ENCODE measurements around the gene IMP3.
"Not testable (repeated sequence)": the region's sequence is repeated elsewhere in the genome, so short reads cannot be mapped to it uniquely, and the experiment has no call there.

The IMP3 gene

GRCh38 chr15:75650908-75651809, 11.1 kb upstream of the IMP3 start:
- no peak for DNase-seq

- DNase-seq: no peak
These were observed 9.8 kb upstream of the IMP3 start for GRCh38 chr15:75649848-75650247.

- no peak for DNase-seq
These were observed 9.2 kb upstream of the IMP3 start for GRCh38 chr15:75649045-75649761.

DNA sequence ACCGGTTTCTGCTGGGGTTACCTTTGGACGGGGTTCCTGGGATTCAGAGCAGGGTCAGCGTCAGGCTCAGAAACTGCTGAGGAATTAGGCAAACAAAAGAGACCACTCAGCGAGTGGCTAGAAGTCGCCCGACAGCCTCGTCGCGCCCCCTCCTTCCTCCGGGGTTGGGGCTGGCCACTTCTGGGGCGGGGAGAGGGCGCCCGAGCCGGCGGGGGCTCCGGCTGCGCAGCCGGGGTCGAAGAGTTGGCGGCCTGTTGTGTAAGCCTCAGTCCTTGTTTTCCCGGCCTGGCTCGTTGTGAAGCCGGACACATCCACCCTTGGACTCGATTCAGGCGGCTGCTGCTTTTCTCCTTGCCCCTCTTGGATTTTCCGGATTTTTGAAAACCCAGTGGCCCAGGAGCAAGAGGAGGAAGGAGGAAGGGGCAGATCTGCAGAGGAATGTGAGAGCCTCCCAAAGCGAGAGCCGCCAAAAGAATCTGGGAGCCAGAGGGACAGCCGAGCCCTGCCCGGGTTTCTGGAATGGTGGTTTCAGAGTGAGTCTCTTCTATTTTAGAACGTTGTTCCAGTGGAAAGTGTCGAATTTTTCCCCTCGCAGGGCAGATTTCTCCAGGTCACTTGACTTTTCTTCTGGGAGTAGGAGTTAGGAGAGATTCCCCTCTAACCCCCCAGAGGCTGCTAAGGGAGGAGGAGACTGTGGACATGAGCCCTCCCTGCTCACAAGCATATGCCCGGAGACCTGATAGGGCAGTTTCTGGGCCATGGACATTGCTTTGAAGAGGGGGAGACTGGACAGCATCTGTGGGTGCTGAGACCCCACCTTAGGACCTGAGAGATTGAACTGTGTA, 8.4 kb upstream of the IMP3 start:
- no peak for DNase-seq

GRCh38 chr15:75647370-75648155, 7.5 kb upstream of the IMP3 start, which contains the start of gene SNX33:
Gene SNX33 (plus strand): TSS chr15:75647912. CDS start chr15:75649103, 1,191 bp downstream.
- DNase-seq: peak; percentile 92

DNA sequence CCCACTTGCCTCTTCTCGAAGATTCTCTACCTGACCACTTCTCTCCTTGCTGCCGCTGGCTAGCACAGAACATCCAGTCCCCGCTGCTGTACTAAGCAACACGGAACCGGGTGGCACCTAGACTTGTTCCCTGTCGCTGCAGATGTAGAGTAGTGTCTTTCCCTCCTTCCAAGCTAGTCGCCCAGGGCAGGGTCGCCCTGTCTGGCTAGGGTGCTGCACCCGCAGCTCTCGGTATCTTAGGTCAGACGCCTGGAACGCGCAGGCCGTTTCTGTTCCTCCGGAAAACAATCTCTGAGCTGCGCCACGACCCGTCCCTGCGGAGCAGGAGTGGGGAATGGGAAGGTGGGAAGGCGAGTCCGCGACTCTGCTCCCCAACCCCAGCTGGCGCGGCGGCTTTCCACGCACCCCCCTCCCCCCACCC, 6.9 kb upstream of the IMP3 start:
- no peak for DNase-seq

GRCh38 chr15:75646112-75646943, 6.3 kb upstream of the IMP3 start:
- DNase-seq: no peak

- DNase-seq: no peak
These were observed 4.4 kb upstream of the IMP3 start for GRCh38 chr15:75644376-75644775.

- no peak for DNase-seq
These were observed 1.6 kb upstream of the IMP3 start for GRCh38 chr15:75641603-75642002.

GRCh38 chr15:75641179-75641503, 1.1 kb upstream of the IMP3 start:
- DNase-seq: no peak

GRCh38 chr15:75640483-75641178, 607 bp upstream of the IMP3 start:
- peak; percentile 78 for DNase-seq

GRCh38 chr15:75639191-75639708, 774 bp downstream of the IMP3 start:
- no peak for DNase-seq

DNA sequence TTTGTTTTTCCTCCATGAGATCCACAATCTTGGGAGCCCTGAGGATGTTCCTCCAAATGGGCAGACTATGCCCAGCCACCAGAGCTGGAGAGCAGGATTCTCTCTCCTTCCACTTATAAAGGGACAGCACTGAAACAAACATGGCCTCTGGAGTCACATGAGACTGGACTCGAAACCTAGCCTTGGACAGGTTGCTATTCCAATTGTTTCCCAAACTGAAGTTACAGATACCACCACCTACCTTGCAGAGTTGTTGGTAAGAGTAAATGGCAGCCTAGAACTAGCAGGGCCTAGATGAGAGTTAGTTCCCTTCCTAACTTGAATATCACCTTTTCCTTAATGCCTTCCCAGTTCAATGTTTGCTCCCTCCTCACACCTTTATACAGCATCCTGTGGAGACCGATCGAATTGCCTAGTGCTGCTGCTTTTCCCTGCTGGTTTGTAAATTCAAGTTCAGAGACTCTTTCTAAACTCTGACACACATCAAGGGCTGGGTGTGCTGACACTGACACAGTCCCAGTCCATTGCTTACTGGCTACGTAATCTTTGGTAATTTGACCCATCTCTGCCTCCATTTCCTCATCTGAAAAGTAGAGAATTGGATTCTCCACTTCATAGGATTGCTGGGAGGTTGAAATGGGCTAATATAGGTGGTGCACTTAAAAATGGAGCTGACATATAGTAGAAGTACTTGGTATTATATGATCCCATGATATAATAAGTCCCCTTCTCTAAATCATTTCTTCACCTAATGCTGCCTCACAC, 2.6 kb downstream of the IMP3 start:
- DNase-seq: no peak

DNA sequence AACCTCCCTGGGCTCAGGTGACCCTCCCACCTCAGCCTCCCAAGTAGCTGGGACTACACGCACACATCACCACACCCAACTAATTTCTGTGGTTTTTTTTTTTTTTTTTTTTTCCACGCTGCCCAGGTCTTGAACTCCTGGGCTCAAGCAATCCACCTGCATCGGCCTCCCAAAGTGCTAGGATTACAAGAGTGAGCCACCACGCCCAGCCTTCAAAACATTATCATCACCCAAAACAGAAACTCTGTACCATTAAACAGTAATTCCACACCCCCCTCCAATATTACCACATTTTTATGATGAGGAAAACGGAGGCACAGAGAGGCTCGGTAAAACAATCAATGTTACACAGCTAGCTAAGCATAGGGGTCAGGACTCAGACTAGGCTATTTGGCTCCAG, 4.0 kb downstream of the IMP3 start:
- DNase-seq: no peak

GRCh38 chr15:75633922-75634321, 6.1 kb downstream of the IMP3 start:
- not testable (repeated sequence) for DNase-seq

DNA sequence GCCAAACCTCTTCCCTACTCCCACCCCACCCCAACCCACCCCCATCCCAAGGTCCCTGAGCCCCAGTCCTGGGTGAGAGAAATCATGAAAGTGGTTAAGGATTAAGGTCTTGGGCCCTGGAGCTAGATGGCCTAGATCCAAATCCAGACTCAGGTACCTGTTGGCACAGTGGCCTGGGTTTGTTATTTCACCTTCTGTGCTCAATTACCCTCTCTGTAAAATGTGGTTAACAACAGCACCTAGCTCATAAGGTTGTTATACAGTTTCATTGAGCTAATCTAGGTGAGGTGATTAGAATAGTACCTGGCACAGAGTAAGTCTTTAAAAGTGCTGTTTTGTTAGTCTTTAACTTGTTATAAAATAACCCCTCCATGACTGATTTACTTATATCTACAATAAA, 8.1 kb downstream of the IMP3 start:
- DNase-seq: no peak

GRCh38 chr15:75625542-75626347, 14.3 kb downstream of the IMP3 start, which contains the start of gene SNUPN:
Gene SNUPN (minus strand): TSS chr15:75625725. CDS start chr15:75621051, 4,674 bp downstream.
- DNase-seq: peak; percentile 98

- DNase-seq: no peak
These were observed 17.5 kb downstream of the IMP3 start for GRCh38 chr15:75622505-75622904.
